GM10847 (cell line): ENCODE data around the gene KIF27.

ENCODE experiments used
- POLR2A ChIP-seq: IDR thresholded peaks from 2 replicates; pipeline ENCODE4 v1.6.1; 2011; ENCODE audit not compliant: insufficient read length; ENCODE audit errors: extremely low read depth

Gene KIF27

GRCh38 chr9:83935276-83935935 is 14.2 kb upstream of the KIF27 start:
- no peak for TF ChIP-seq POLR2A

- TF ChIP-seq POLR2A = no peak
Measured at GRCh38 chr9:83934569-83935275, 13.5 kb upstream of the KIF27 start.

GRCh38 chr9:83933790-83934189 is 12.6 kb upstream of the KIF27 start:
- TF ChIP-seq POLR2A = no peak

GRCh38 chr9:83932851-83933250 is 11.6 kb upstream of the KIF27 start:
- no peak for TF ChIP-seq POLR2A

GRCh38 chr9:83932011-83932410 is 10.8 kb upstream of the KIF27 start:
- no peak for TF ChIP-seq POLR2A

- TF ChIP-seq POLR2A = no peak
Measured at GRCh38 chr9:83930881-83931280, 9.6 kb upstream of the KIF27 start.

- no peak for TF ChIP-seq POLR2A
Measured at GRCh38 chr9:83927591-83927990, 6.4 kb upstream of the KIF27 start.

GRCh38 chr9:83920469-83920926 is 734 bp downstream of the KIF27 start:
- no peak for TF ChIP-seq POLR2A

- TF ChIP-seq POLR2A = no peak
Measured at GRCh38 chr9:83919111-83919510, 2.1 kb downstream of the KIF27 start.

- TF ChIP-seq POLR2A = no peak
Measured at GRCh38 chr9:83906144-83906543, 15.1 kb downstream of the KIF27 start.

- peak; percentile 16 for TF ChIP-seq POLR2A
Measured at GRCh38 chr9:83817356-83818278, 103.6 kb downstream of the KIF27 start, which contains the start of gene GKAP1. Gene GKAP1, minus strand, starts transcription at chr9:83817769. Its CDS starts 11,252 bp downstream, at chr9:83806517.

GRCh38 chr9:83800236-83801033 is 120.8 kb downstream of the KIF27 start:
- no peak for TF ChIP-seq POLR2A

- TF ChIP-seq POLR2A = no peak
Measured at GRCh38 chr9:83794051-83794450, 127.2 kb downstream of the KIF27 start.

- TF ChIP-seq POLR2A = no peak
Measured at GRCh38 chr9:83792746-83793145, 128.5 kb downstream of the KIF27 start.
